ENCODE data around the gene CSRNP3.

Gene CSRNP3

GRCh38 chr2:165693838-165694237 lies 224.3 kb downstream of the CSRNP3 start:
- no peak for DNase-seq

DNA sequence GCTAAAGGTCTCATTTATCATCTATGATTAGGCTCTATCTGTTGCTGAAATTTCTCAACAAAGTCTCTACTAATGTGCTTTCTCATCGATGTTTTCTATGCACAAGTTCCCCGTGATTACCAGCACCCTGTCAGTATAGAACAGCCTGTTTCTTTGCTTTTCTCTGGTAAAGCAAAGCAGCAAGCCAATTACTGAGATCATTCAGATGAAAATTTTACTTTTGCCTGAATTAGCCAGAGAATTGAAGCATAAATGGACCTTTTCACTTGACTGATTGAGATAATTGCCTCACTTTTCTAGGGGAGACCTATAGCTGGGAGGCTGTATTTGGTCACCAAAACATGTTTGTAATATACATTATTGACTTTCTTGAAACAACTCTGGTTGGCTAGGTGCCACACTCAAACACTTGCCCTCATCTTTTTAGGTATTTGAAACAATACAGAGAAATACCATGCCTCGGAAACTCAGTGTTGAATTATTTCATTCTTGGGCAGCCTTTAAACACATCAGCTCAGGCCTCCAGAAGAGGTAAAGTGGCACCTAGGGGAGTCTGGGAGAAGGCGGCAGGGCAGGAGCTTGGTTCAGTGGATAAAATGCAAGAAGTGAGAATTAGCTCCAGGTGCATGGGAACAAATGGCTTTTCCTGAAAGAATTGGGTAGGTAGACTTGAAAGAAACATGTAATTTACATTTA lies 228.4 kb downstream of the CSRNP3 start:
- DNase-seq, result no peak

DNA sequence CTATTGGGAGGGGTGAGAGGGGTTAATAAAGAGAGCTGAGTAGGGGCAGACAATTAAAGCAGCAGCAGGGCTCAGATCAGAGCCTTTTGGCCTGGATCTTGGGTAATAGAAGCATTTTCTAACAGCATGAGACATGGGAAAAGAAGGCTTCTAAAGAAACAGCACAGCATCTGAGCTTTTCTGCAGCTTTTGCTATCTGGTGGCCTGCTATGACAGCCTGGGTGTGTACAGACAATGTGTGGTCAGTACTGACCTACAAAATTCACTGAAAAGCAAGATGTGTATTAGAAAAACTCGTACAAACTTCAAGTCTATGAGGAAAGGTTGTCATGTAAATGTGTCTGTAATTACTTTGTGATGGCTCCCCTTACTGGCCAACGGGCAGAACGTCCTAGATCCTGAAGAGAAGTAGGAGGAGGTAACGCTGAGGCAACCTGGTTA lies 229.0 kb downstream of the CSRNP3 start:
- DNase-seq, result peak in 1 of 2 donors; percentile 1

DNA sequence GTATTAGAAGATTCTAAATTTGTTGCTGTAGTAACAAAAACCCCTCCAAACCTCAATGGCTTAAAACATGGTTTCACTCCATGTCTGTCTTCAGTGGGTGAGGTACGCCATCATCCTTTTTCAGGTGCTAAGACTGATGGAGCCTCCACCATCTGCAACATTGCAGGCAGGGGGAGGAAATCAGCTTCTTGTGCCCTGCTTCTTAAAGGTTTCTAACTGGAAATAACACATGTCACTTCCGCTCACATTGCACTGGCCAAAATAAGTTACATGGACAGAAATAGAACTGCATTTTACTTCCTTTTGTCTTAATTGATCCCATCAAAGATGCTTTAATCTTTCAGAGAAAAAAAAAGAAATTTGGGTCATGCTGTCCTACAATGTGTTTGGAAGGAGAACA lies 230.4 kb downstream of the CSRNP3 start:
- no peak for DNase-seq

- DNase-seq, result no peak
Observed at GRCh38 chr2:165700531-165700930, 231.0 kb downstream of the CSRNP3 start.

GRCh38 chr2:165701147-165701546 lies 231.6 kb downstream of the CSRNP3 start:
- no peak for DNase-seq

DNA sequence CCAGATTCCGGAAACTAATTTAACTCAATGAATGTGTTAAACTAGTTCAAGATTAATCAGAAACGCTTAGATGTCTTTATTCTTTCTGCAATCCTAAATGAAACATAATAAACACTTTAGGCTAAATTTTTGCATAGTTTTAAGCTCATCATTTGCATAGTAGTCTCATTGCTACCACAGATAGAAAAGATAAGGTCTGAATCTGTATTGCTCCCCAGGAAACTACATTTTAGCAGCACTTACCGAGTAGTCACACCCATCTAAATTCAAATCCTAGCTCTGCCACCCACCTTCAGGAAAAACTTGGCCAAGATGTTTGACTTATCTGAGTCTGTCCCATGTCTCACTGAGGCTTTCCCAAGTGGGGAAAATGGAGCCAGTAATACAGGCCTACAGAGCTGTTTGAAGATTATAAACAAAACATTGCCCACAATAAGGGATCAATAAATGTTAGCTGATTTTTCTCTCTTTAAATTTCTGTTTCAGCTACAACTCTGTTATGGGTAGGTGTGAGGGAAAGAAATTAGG lies 237.5 kb downstream of the CSRNP3 start:
- DNase-seq, result no peak

- no peak for DNase-seq
Observed at GRCh38 chr2:165716091-165716490, 246.6 kb downstream of the CSRNP3 start.

DNA sequence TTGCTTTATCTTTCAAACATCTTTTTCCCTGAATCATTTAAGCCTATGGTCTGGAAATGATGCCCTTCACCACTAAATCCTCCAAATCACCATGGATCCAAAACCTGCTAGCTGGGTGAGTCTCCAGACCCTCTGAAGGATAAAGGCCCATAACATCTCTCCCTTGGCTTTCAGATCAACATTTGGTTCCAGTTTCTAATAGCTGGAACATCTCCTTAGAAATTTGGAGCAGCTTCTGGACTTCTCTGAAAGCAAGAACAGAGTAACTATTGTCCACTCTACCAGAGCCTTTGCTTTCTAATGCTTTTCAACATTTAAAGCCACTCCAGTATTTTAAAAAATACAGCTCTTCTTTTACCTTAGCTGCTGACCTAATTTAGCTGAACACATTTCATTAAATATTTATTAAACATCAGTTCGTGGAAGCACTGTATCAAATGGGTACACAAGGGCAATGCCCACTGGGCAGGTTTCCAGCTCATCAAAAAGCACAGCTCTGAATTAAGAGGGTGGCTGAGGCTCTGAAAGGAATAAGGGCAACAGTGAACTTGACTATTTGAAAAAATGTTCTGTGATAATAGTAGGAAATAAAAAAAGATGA lies 249.2 kb downstream of the CSRNP3 start:
- DNase-seq, result no peak

GRCh38 chr2:165720511-165720910 lies 251.0 kb downstream of the CSRNP3 start:
- DNase-seq, result no peak

- no peak for DNase-seq
Observed at GRCh38 chr2:165725421-165725820, 255.9 kb downstream of the CSRNP3 start.

Data from CD4-positive, alpha-beta T cell treated with Interleukin-1 beta for 1 hour (primary cell).